H1 (cell line): Measurements from ENCODE around the gene GOLIM4. TPM values are rescaled to one million over a fixed set of nuclear protein-coding genes. Genes with fewer than 3 reads are reported as not detected.

ENCODE experiments used
- CTCF ChIA-PET: fragments of 300-600 bp; sonication (Branson Sonifier 250); formaldehyde crosslinking; loops from one replicate; lab custom pipeline; 2021; ENCODE audit not compliant: partially characterized antibody; lab: Charles Lee
- POLR2A ChIA-PET: fragments of 300-600 bp; sonication (Branson Sonifier 250); formaldehyde crosslinking; loops from one replicate; lab custom pipeline; 2021; ENCODE audit warnings: inconsistent platforms; ENCODE audit not compliant: partially characterized antibody; lab: Charles Lee
- DNase-seq, 2 experiments: peaks; one replicate each; pipeline versions ENCODE4 v3.0.0 to v3.0.0-alpha.2; 2010 to 2022; ENCODE audit warnings: low spot score in 2 of 2, low read depth in 1 of 2, mixed read lengths in 1 of 2
- FAIRE-seq: peaks from 2 replicates; lab custom pipeline; 2011; peaks lifted over from hg19 to GRCh38; lab: Jason Lieb, UNC
- H2AFZ ChIP-seq: 2 replicates; pipeline ENCODE4 v1.8.1; 2012; ENCODE audit warnings: low read length, inconsistent platforms
- H2AK5ac ChIP-seq: 2 replicates; pipeline ENCODE4 v1.6.1; 2013; ENCODE audit warnings: low read depth, low read length
- H2BK120ac ChIP-seq: replicated peaks from 2 replicates; pipeline ENCODE3; 2013; ENCODE audit warnings: low read depth, low read length, inconsistent platforms
- H2BK12ac ChIP-seq: 2 replicates; pipeline ENCODE4 v1.6.1; 2013; ENCODE audit warnings: low read depth, low read length
- H2BK15ac ChIP-seq: 2 replicates; pipeline ENCODE4 v1.6.1; 2013; ENCODE audit warnings: low read length
- H2BK20ac ChIP-seq: 2 replicates; pipeline ENCODE4 v1.6.1; 2013; ENCODE audit warnings: low read length
- H2BK5ac ChIP-seq: 2 replicates; pipeline ENCODE4 v1.6.1; 2013; ENCODE audit warnings: low read depth, low read length
- H3K14ac ChIP-seq: 2 replicates; pipeline ENCODE4 v1.6.1; 2013; ENCODE audit warnings: inconsistent platforms; ENCODE audit not compliant: insufficient read length
- H3K18ac ChIP-seq: 2 replicates; pipeline ENCODE4 v1.6.1; 2013; ENCODE audit warnings: low read length; ENCODE audit errors: extremely low read depth
- H3K23ac ChIP-seq: 2 replicates; pipeline ENCODE4 v1.6.1; 2013; ENCODE audit warnings: inconsistent platforms; ENCODE audit not compliant: insufficient read length
- H3K23me2 ChIP-seq: 2 replicates; pipeline ENCODE4 v1.6.1; 2013; ENCODE audit warnings: low read depth, low read length
- H3K27ac ChIP-seq: 2 replicates; pipeline ENCODE4 v1.6.1; 2011; ENCODE audit warnings: low read depth, low read length, inconsistent platforms
- H3K27me3 ChIP-seq, 4 experiments: replicated peaks in 1 of 4; 1 replicate in 1 of 4; 2 replicates in 3 of 4; pipeline versions ENCODE4 v1.6.1 to v1.8.1; 2011 to 2013; ENCODE audit warnings: low read length in 3 of 4, mild to moderate bottlenecking in 3 of 4, inconsistent platforms in 2 of 4, mixed read lengths in 2 of 4, moderate library complexity in 1 of 4; ENCODE audit not compliant: control insufficient read depth in 3 of 4, insufficient read depth in 3 of 4; ENCODE audit errors: extremely low read depth in 1 of 4
- H3K36me3 ChIP-seq, 4 experiments: 2 replicates each; pipeline versions ENCODE4 v1.6.1 to v1.8.1; 2011 to 2013; ENCODE audit warnings: mild to moderate bottlenecking in 4 of 4, low read length in 3 of 4, moderate library complexity in 2 of 4, control low read depth in 1 of 4, inconsistent platforms in 1 of 4; ENCODE audit not compliant: insufficient read depth in 4 of 4, control insufficient read depth in 2 of 4
- H3K4ac ChIP-seq: replicated peaks from 2 replicates; pipeline ENCODE3; 2013; ENCODE audit warnings: low read length, low read depth, mixed read lengths, inconsistent platforms; ENCODE audit not compliant: insufficient read length
- H3K4me1 ChIP-seq, 4 experiments: replicated peaks in 1 of 4; 1 replicate in 1 of 4; 2 replicates in 3 of 4; pipeline versions ENCODE4 v1.6.1 to v1.8.1; 2011 to 2013; ENCODE audit warnings: low read length in 3 of 4, inconsistent platforms in 2 of 4, mixed read lengths in 1 of 4; ENCODE audit not compliant: insufficient read depth in 4 of 4, control insufficient read depth in 3 of 4
- H3K4me2 ChIP-seq, 2 experiments: 2 replicates each; pipeline versions ENCODE4 v1.6.1 to v1.8.1; 2011 to 2013; ENCODE audit warnings: low read depth in 2 of 2, low read length in 2 of 2, control low read depth in 1 of 2, inconsistent platforms in 1 of 2, mild to moderate bottlenecking in 1 of 2; ENCODE audit not compliant: insufficient read depth in 1 of 2
- H3K4me3 ChIP-seq, 4 experiments: fragments of 200-600, 300-600 bp in 1 of 4; sonication (generic), shearing (Covaris generic), sonication (Bioruptor Twin) in 1 of 4; 2 replicates each; pipeline versions ENCODE4 v1.5.1 to v1.8.1; 2011 to 2016; ENCODE audit warnings: low read length in 4 of 4, low read depth in 3 of 4, control low read depth in 2 of 4, inconsistent platforms in 2 of 4, mild to moderate bottlenecking in 2 of 4, mixed read lengths in 1 of 4, moderate library complexity in 1 of 4; ENCODE audit not compliant: insufficient read depth in 2 of 4; ENCODE audit errors: extremely low read depth in 1 of 4
- H3K56ac ChIP-seq: replicated peaks from 2 replicates; pipeline ENCODE3; 2013; ENCODE audit warnings: low read depth, mild to moderate bottlenecking, mixed read lengths, low read length, inconsistent platforms; ENCODE audit not compliant: insufficient read length
- H3K79me1 ChIP-seq: 2 replicates; pipeline ENCODE4 v1.6.1; 2013; ENCODE audit warnings: low read depth, low read length, control low read depth
- H3K79me2 ChIP-seq, 2 experiments: 2 replicates each; pipeline versions ENCODE4 v1.6.1 to v1.8.1; 2012 to 2013; ENCODE audit warnings: low read length in 2 of 2, mild to moderate bottlenecking in 2 of 2, inconsistent platforms in 1 of 2; ENCODE audit not compliant: insufficient read depth in 2 of 2, control insufficient read depth in 1 of 2
- H3K9ac ChIP-seq, 4 experiments: replicated peaks in 1 of 4; 1 replicate in 1 of 4; 2 replicates in 3 of 4; pipeline versions ENCODE4 v1.6.1 to v1.8.1; 2011 to 2013; ENCODE audit warnings: low read depth in 3 of 4, low read length in 3 of 4, control low read depth in 2 of 4, mild to moderate bottlenecking in 2 of 4, moderate library complexity in 2 of 4, inconsistent platforms in 1 of 4; ENCODE audit errors: extremely low read depth in 1 of 4
- H3K9me3 ChIP-seq, 2 experiments: 2 replicates each; pipeline versions ENCODE4 v1.6.1 to v1.8.1; 2012 to 2013; ENCODE audit warnings: mild to moderate bottlenecking in 2 of 2, moderate library complexity in 2 of 2, control low read depth in 1 of 2, inconsistent platforms in 1 of 2, low read depth in 1 of 2, low read length in 1 of 2, mixed read lengths in 1 of 2; ENCODE audit not compliant: insufficient read depth in 2 of 2
- H4K20me1 ChIP-seq, 2 experiments: replicated peaks in 1 of 2; 2 replicates each; pipeline versions ENCODE3 to v1.8.1; 2011 to 2013; ENCODE audit warnings: inconsistent platforms in 2 of 2, low read length in 2 of 2, mild to moderate bottlenecking in 1 of 2; ENCODE audit not compliant: insufficient read depth in 2 of 2, control insufficient read depth in 1 of 2
- H4K5ac ChIP-seq: 2 replicates; pipeline ENCODE4 v1.6.1; 2013; ENCODE audit warnings: low read length, low read depth, mixed read lengths, inconsistent platforms; ENCODE audit not compliant: insufficient read length
- H4K8ac ChIP-seq: 2 replicates; pipeline ENCODE4 v1.8.0; 2013; ENCODE audit warnings: mild to moderate bottlenecking, moderate library complexity, low read length, inconsistent platforms; ENCODE audit not compliant: insufficient read depth; ENCODE audit errors: extremely low read depth
- H4K91ac ChIP-seq: replicated peaks from 2 replicates; pipeline ENCODE3; 2013; ENCODE audit warnings: low read length, mixed read lengths, inconsistent platforms; ENCODE audit not compliant: insufficient read length
- POU5F1 ChIP-seq: IDR thresholded peaks from 2 replicates; pipeline ENCODE4 v1.6.1; 2011; ENCODE audit warnings: low read depth, mild to moderate bottlenecking, low read length, moderate library complexity
- YY1 ChIP-seq: IDR thresholded peaks from 2 replicates; pipeline ENCODE4 v1.6.1; 2011; ENCODE audit warnings: low read depth, mild to moderate bottlenecking, low read length
- WGBS, 2 experiments: shearing (Covaris generic) in 1 of 2; methylation state at CpG; one replicate each; pipeline versions ENCODE4 v1.1.6 to v1.1.7; 2013 to 2015; ENCODE audit warnings: low lambda C conversion rate in 2 of 2, mixed read lengths in 2 of 2, inconsistent platforms in 1 of 2, low coverage in 1 of 2, missing lambda C conversion rate in 1 of 2; ENCODE audit not compliant: insufficient replicate concordance in 2 of 2, insufficient coverage in 1 of 2, insufficient read length in 1 of 2; ENCODE audit errors: extremely low coverage in 1 of 2, missing lambda C conversion rate in 1 of 2; 5-methylcytosine and 5-hydroxymethylcytosine counted together
- polyA plus RNA-seq, 7 experiments: library from polyadenylated mRNA; depleted of rRNA in 3 of 7; stranded (reverse) in 5 of 7; unstranded in 2 of 7; fragments of >200 nt in 5 of 7; fragments of 200-250 nt in 2 of 7; gene quantifications; 1 replicate in 5 of 7; 2 replicates in 1 of 7; 4 replicates in 1 of 7; pipeline versions ENCODE4 v1.2.1 to v1.2.3, GENCODE V29; 2011 to 2013; ENCODE audit warnings: missing spikeins in 2 of 7, mixed read lengths in 2 of 7
- total RNA-seq: library from RNA; stranded (reverse); fragmentation: NEBNext Ultra II Directional; extraction: Animal tissue kit (Norgen Biotek cat#: 25700); gene quantifications from 2 replicates; pipeline ENCODE4 v1.2.1, GENCODE V29; 2021

The GOLIM4 gene
- total and polyA plus RNA-seq, 2 of the 8 experiments (the other 6 are each of a cell fraction or from before 2014, with no cell fraction given), result 5.6 to 29.7 TPM

DNA sequence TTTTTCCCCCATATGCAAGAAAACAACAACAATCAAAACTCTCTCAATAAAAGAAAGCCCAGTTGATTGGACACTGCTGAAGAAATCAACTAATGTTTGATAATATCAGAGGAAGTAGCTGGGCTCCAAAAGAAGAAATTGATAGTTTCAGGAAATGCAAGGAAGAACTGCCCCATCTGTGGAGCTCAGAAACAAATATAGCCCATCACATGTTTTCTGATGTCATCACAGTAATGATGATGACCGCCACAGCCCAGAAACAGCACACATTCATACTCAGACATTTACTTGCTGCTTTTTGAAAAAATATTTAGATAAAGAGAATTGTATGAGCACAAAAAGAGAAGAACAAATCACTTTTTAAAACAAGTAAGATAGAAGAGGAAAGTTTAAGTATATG, 67.6 kb downstream of the GOLIM4 start:
- peaks cover 5 to 35% (median 18%) of the 10 kb centered on the region in 4 experiments; a peak in 7 of 8 replicates for H3K36me3 ChIP-seq
- no peaks in the 10 kb centered on the region for H3K9me3 ChIP-seq
- no peaks in the 10 kb centered on the region for H3K23me2 ChIP-seq
- H4K8ac ChIP-seq, result no peak overlapping the region
- DNase-seq (no peak), FAIRE-seq (no peak)
- H4K91ac ChIP-seq, result no peak overlapping the region
- no peak overlapping the region for H2BK120ac ChIP-seq
- no peak overlapping the region for H4K5ac ChIP-seq
- no peaks in the 10 kb centered on the region for H4K20me1 ChIP-seq
- H3K9ac ChIP-seq, result no peak overlapping the region
- H2BK15ac ChIP-seq, result no peak overlapping the region
- no peak overlapping the region for H2AK5ac ChIP-seq
- 83% methylated on average over 1 of the region's 1 CpG; no CpG with 5 or more reads in 1 of the 2 experiments for WGBS, 2 experiments
- no peak overlapping the region for H2BK20ac ChIP-seq
- no peak overlapping the region for H3K4me2 ChIP-seq
- H3K4me1 ChIP-seq, result 0 out of 7 replicates have a peak, but pooled peaks cover 0 to 3% (median 0%) of the 10 kb centered on the region in 4 experiments
- H3K79me1 ChIP-seq, result no peaks in the 10 kb centered on the region
- no peak overlapping the region for H3K4me3 ChIP-seq
- H3K18ac ChIP-seq, result no peak overlapping the region
- H2BK12ac ChIP-seq, result no peak overlapping the region
- no peak overlapping the region for H3K56ac ChIP-seq
- H3K14ac ChIP-seq, result no peak overlapping the region
- ChIA-PET POLR2A (interaction anchor here (0.6 kb wide), 1 partner anchor 507 kb away, joined by 3 read pairs; no protein-coding TSS in a partner anchor), CTCF (interaction anchor here (0.7 to 4.7 kb wide), 8 partner anchors 12 to 1397 kb away, joined by 3 to 33 read pairs (median 4); no protein-coding TSS in a partner anchor)
- H2AFZ ChIP-seq, result no peak overlapping the region
- H2BK5ac ChIP-seq, result no peak overlapping the region
- H3K27me3 ChIP-seq, result no peaks in the 10 kb centered on the region
- no peak overlapping the region for H3K27ac ChIP-seq
- H3K79me2 ChIP-seq, result no peaks in the 10 kb centered on the region
- no peak overlapping the region for H3K23ac ChIP-seq
- no peak overlapping the region for H3K4ac ChIP-seq
- TF ChIP-seq YY1 (no peak), POU5F1 (no peak)
